Lower leg skin (tissue), 3 donors: ENCODE results near the gene TTC39B.

Source experiments
- CTCF ChIP-seq, 3 donors: fragments of 450-650 bp; IDR thresholded peaks; one replicate each; pipeline ENCODE4 v1.5.1; 2016; ENCODE audit warnings: antibody characterized with exemption in 3 of 3, mild to moderate bottlenecking in 3 of 3, moderate library complexity in 2 of 3
- POLR2A ChIP-seq, 2 donors: fragments of 450-650 bp; IDR thresholded peaks; one replicate each; pipeline ENCODE4 v1.6.1; 2016 to 2017; ENCODE audit warnings: antibody characterized with exemption in 2 of 2, mild to moderate bottlenecking in 1 of 2, moderate library complexity in 1 of 2

GRCh38 chr9:15253197-15253596 is 53.8 kb downstream of the TTC39B start:
- TF ChIP-seq CTCF (IDR thresholded peaks at IDR 0.05) (no peak), POLR2A (IDR thresholded peaks at IDR 0.05) (no peak)
